BE2C (cell line): Measurements from ENCODE around the gene KCTD6.

Experiments
- DNase-seq: peaks from one replicate; pipeline ENCODE4 v3.0.0-alpha.2; 2020
- H3K27me3 ChIP-seq: fragments of 250-450 bp; sonication (Bioruptor Pico); 2 replicates; pipeline ENCODE4 v1.5.1; 2020; ENCODE audit warnings: mild to moderate bottlenecking
- H3K36me3 ChIP-seq: fragments of 250-450 bp; sonication (Bioruptor Pico); 2 replicates; pipeline ENCODE4 v1.5.1; 2020; ENCODE audit warnings: mild to moderate bottlenecking
- H3K4me1 ChIP-seq: fragments of 250-450 bp; sonication (Bioruptor Pico); 2 replicates; pipeline ENCODE4 v1.5.1; 2020
- H3K4me3 ChIP-seq: 2 replicates; pipeline ENCODE4 v1.5.1; 2011; ENCODE audit warnings: low read depth, low read length
- H3K9me3 ChIP-seq: fragments of 250-450 bp; sonication (Bioruptor Pico); 2 replicates; pipeline ENCODE4 v1.5.1; 2020
- TF ChIP-seq, protein P1 (sequence below): IDR thresholded peaks from 2 replicates; pipeline ENCODE4 v1.5.1; 2012; ENCODE audit warnings: mild to moderate bottlenecking, low read depth, low read length

KCTD6 gene

GRCh38 chr3:58502872-58503271 is 11.0 kb downstream of the KCTD6 start:
- no peaks in the 10 kb centered on the region for H3K4me1 ChIP-seq
- H3K36me3 ChIP-seq: no peaks in the 10 kb centered on the region
- no peak for DNase-seq
- no peak overlapping the region for H3K4me3 ChIP-seq
- H3K9me3 ChIP-seq: no peaks in the 10 kb centered on the region
- no peaks in the 10 kb centered on the region for H3K27me3 ChIP-seq
- TF ChIP-seq, protein P1, sequence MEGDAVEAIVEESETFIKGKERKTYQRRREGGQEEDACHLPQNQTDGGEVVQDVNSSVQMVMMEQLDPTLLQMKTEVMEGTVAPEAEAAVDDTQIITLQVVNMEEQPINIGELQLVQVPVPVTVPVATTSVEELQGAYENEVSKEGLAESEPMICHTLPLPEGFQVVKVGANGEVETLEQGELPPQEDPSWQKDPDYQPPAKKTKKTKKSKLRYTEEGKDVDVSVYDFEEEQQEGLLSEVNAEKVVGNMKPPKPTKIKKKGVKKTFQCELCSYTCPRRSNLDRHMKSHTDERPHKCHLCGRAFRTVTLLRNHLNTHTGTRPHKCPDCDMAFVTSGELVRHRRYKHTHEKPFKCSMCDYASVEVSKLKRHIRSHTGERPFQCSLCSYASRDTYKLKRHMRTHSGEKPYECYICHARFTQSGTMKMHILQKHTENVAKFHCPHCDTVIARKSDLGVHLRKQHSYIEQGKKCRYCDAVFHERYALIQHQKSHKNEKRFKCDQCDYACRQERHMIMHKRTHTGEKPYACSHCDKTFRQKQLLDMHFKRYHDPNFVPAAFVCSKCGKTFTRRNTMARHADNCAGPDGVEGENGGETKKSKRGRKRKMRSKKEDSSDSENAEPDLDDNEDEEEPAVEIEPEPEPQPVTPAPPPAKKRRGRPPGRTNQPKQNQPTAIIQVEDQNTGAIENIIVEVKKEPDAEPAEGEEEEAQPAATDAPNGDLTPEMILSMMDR: no peak

- no peaks in the 10 kb centered on the region for H3K9me3 ChIP-seq
- no peak overlapping the region for H3K4me3 ChIP-seq
- H3K27me3 ChIP-seq: no peaks in the 10 kb centered on the region
- no peaks in the 10 kb centered on the region for H3K36me3 ChIP-seq
- no peak for DNase-seq
- no peaks in the 10 kb centered on the region for H3K4me1 ChIP-seq
- TF ChIP-seq, protein P1: no peak
Measured at GRCh38 chr3:58507356-58508078, 15.6 kb downstream of the KCTD6 start.

DNA sequence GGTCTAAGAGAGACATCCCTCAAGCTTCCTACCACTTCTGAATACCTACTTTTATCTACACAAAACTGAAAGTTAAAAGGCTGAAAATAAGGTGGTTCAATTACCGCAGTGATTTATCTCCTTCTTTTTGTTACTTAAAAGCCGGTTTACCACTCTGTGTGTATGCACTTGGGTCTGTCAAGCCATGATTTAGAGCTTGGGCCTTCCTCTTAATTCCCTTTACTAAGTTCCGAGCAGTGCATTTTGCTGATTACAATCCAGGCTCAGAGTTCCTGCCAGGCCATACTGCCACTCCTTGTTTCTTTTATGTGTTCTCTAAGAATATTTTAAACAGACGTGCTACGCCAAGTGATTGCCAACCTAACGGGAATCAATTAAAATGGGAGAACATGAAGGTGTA is 16.5 kb downstream of the KCTD6 start:
- DNase-seq: no peak
- H3K4me3 ChIP-seq: no peak overlapping the region

DNA sequence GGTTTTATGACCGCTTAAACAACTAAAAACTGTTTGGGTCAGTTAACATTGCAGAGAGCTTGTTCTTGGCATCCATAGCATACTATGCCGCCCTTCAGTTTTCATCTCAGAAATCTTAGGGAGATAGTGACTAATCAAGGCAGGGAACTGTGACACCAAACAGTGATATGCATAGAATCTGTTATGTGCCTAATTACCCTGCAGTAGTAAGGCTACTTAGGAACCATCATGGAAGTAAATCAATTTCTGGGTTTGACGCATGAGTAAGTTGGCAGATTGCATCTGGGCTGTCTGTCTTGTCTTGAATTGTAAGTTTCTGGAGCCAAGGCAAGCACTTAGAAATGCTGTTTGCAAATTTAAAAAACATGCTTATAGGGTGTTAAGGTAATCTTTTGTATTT is 22.5 kb downstream of the KCTD6 start:
- no peaks in the 10 kb centered on the region for H3K9me3 ChIP-seq
- H3K27me3 ChIP-seq: no peaks in the 10 kb centered on the region
- DNase-seq: no peak
- TF ChIP-seq, protein P1: no peak
- no peaks in the 10 kb centered on the region for H3K36me3 ChIP-seq
- H3K4me1 ChIP-seq: no peaks in the 10 kb centered on the region
- H3K4me3 ChIP-seq: no peak overlapping the region

More for the DNA sequence above, 16.5 kb downstream of the KCTD6 start:
- H3K27me3 ChIP-seq: no peaks in the 10 kb centered on the region
- H3K4me1 ChIP-seq: no peaks in the 10 kb centered on the region
- H3K36me3 ChIP-seq: no peaks in the 10 kb centered on the region
- TF ChIP-seq, protein P1: no peak
- H3K9me3 ChIP-seq: no peaks in the 10 kb centered on the region

- DNase-seq: no peak
- TF ChIP-seq, protein P1: no peak
- H3K27me3 ChIP-seq: no peaks in the 10 kb centered on the region
- no peak overlapping the region for H3K4me3 ChIP-seq
- H3K36me3 ChIP-seq: no peaks in the 10 kb centered on the region
- H3K4me1 ChIP-seq: no peaks in the 10 kb centered on the region
- no peaks in the 10 kb centered on the region for H3K9me3 ChIP-seq
Measured at GRCh38 chr3:58518291-58518789, 26.4 kb downstream of the KCTD6 start.

GRCh38 chr3:58519668-58520402 is 27.9 kb downstream of the KCTD6 start:
- Histone ChIP-seq H3K27me3 (no peaks in the 10 kb centered on the region), H3K36me3 (no peaks in the 10 kb centered on the region), H3K9me3 (no peaks in the 10 kb centered on the region), H3K4me1 (no peaks in the 10 kb centered on the region), H3K4me3 (no peak overlapping the region)
- TF ChIP-seq, protein P1: no peak
- no peak for DNase-seq
